K562 (cell line): ENCODE results near the gene TNK2. TPM values are rescaled to one million over a fixed set of nuclear protein-coding genes. Genes with fewer than 3 reads are reported as not detected.

Experiments used
- ATAC-seq: fragments of 200-7000 bp; cut with Tn5 transposase; 3 replicates; pipeline ENCODE4 v1.9.1; 2020; ENCODE audit warnings: moderate library complexity
- BruUV-seq: library from RNA; stranded (reverse); fragments of 400-500 nt; replicated peaks from 2 replicates; lab custom pipeline; 2021; lab: Mats Ljungman, UMichigan
- CTCF ChIA-PET: fragments of 300-600 bp; formaldehyde crosslinking; extraction: SDS; loops from one replicate; lab custom pipeline; 2021; ENCODE audit warnings: low intra/inter-chr PET ratio; lab: Yijun Ruan, JAX
- POLR2A ChIA-PET: fragments of 300-600, 350-650 bp; sonication (Branson Sonifier 250); formaldehyde crosslinking; extraction: SDS; loops from one replicate; lab custom pipeline; 2021; ENCODE audit warnings: antibody characterized with exemption, inconsistent platforms; lab: Yijun Ruan, JAX
- DNase-seq, 4 experiments: peaks; one replicate each; pipeline versions ENCODE4 v3.0.0 to v3.0.0-alpha.2; 2011 to 2018; ENCODE audit warnings: low spot score in 3 of 4, mixed read lengths in 3 of 4; ENCODE audit errors: extremely low read depth in 1 of 4
- FAIRE-seq: peaks from 2 replicates; lab custom pipeline; 2011; peaks lifted over from hg19 to GRCh38; lab: Jason Lieb, UNC
- H2AFZ ChIP-seq: 2 replicates; pipeline ENCODE4 v1.6.0; 2011; ENCODE audit warnings: low read depth, low read length, control low read depth, inconsistent platforms
- H3K27ac ChIP-seq: fragments of 200-600 bp; 3 replicates; pipeline ENCODE4 v1.8.0; 2011; ENCODE audit warnings: low read depth, mild to moderate bottlenecking, control low read depth, inconsistent platforms, low read length, moderate library complexity, mixed read lengths; ENCODE audit errors: extremely low read depth
- H3K27me3 ChIP-seq, 2 experiments: fragments of 300-600 bp in 1 of 2; 2 replicates in 1 of 2; 3 replicates in 1 of 2; pipeline versions ENCODE4 v1.6.0 to v1.8.0; 2011; ENCODE audit warnings: inconsistent platforms in 2 of 2, low read length in 2 of 2, mild to moderate bottlenecking in 1 of 2, mixed read lengths in 1 of 2, moderate library complexity in 1 of 2; ENCODE audit not compliant: control insufficient read depth in 2 of 2, insufficient read depth in 2 of 2
- H3K36me3 ChIP-seq: fragments of 300-600 bp; 3 replicates; pipeline ENCODE4 v1.8.0; 2011; ENCODE audit warnings: mild to moderate bottlenecking, low read length, inconsistent platforms; ENCODE audit not compliant: control insufficient read depth, insufficient read depth
- H3K4me1 ChIP-seq, 2 experiments: fragments of 200-600 bp in 1 of 2; replicated peaks in 1 of 2; 2 replicates in 1 of 2; 3 replicates in 1 of 2; pipeline versions ENCODE4 v1.5.1 to v1.8.0; 2011; ENCODE audit warnings: inconsistent platforms in 2 of 2, low read length in 2 of 2, mild to moderate bottlenecking in 1 of 2, mixed read lengths in 1 of 2, moderate library complexity in 1 of 2; ENCODE audit not compliant: control insufficient read depth in 2 of 2, insufficient read depth in 2 of 2
- H3K4me2 ChIP-seq: 2 replicates; pipeline ENCODE4 v1.6.1; 2011; ENCODE audit warnings: low read length, control low read depth, inconsistent platforms, mixed read lengths; ENCODE audit not compliant: insufficient read depth
- H3K4me3 ChIP-seq: fragments of 200-600 bp; sonication (generic), shearing (Covaris generic); 2 replicates; pipeline ENCODE4 v1.5.1; 2016; ENCODE audit warnings: control low read depth, inconsistent platforms
- H3K79me2 ChIP-seq: fragments of 200-600 bp; 3 replicates; pipeline ENCODE4 v1.8.0; 2011; ENCODE audit warnings: low read length, inconsistent platforms; ENCODE audit not compliant: control insufficient read depth, insufficient read depth
- H3K9ac ChIP-seq, 2 experiments: 2 replicates each; pipeline versions ENCODE4 v1.6.0 to v1.6.1; 2011; ENCODE audit warnings: low read depth in 2 of 2, low read length in 2 of 2, control low read depth in 1 of 2, inconsistent platforms in 1 of 2, mild to moderate bottlenecking in 1 of 2, mixed read lengths in 1 of 2; ENCODE audit not compliant: insufficient read depth in 1 of 2
- H3K9me1 ChIP-seq: one replicate; pipeline ENCODE4 v1.6.0; 2011; ENCODE audit warnings: inconsistent platforms, mild to moderate bottlenecking, low read length, moderate library complexity; ENCODE audit not compliant: control insufficient read depth, insufficient read depth
- H3K9me3 ChIP-seq: replicated peaks from 2 replicates; pipeline ENCODE4 v1.5.1; 2011; ENCODE audit warnings: low read depth, low read length, inconsistent platforms; ENCODE audit not compliant: control insufficient read depth, insufficient read depth
- H4K20me1 ChIP-seq: replicated peaks from 2 replicates; pipeline ENCODE4 v1.6.1; 2011; ENCODE audit warnings: low read length, inconsistent platforms, mixed read lengths; ENCODE audit not compliant: control insufficient read depth, insufficient read depth
- ADNP ChIP-seq: fragments of 200-800 bp; sonication (Bioruptor generic); IDR thresholded peaks from 2 replicates; pipeline ENCODE4 v1.6.1; 2016; ENCODE audit warnings: missing genetic modification characterization, missing compliant biosample characterization
- BCOR ChIP-seq: fragments of 450-650 bp; IDR thresholded peaks from 2 replicates; pipeline ENCODE4 v1.6.1; 2016
- BRD9 ChIP-seq: fragments of 450-650 bp; IDR thresholded peaks from 2 replicates; pipeline ENCODE4 v1.6.1; 2018; ENCODE audit warnings: low read depth; ENCODE audit not compliant: partially characterized antibody
- CBX1 ChIP-seq: sonication (generic); IDR thresholded peaks from 2 replicates; pipeline ENCODE4 v1.6.1; 2016; ENCODE audit warnings: antibody characterized with exemption, low read depth, mild to moderate bottlenecking
- HNRNPH1 ChIP-seq: fragments of 200-400 bp; formaldehyde crosslinking; optimal IDR thresholded peaks from 2 replicates; pipeline ENCODE3; 2017; ENCODE audit warnings: low read depth, mild to moderate bottlenecking, low read length, moderate library complexity
- MAFK ChIP-seq: IDR thresholded peaks from 2 replicates; pipeline ENCODE4 v1.6.1; 2011; ENCODE audit warnings: low read length, improper control_type of control experiment
- NBN ChIP-seq: fragments of 450-650 bp; IDR thresholded peaks from 2 replicates; pipeline ENCODE4 v1.6.1; 2016; ENCODE audit warnings: low read depth, mild to moderate bottlenecking
- NFE2 ChIP-seq: IDR thresholded peaks from 2 replicates; pipeline ENCODE4 v1.6.1; 2014; ENCODE audit warnings: antibody characterized with exemption, low read depth
- NR3C1 ChIP-seq: sonication (generic); formaldehyde crosslinking; IDR thresholded peaks from 2 replicates; pipeline ENCODE4 v1.8.1; 2022; ENCODE audit warnings: missing genetic modification reagents
- POLR3A ChIP-seq: IDR thresholded peaks from 2 replicates; pipeline ENCODE4 v1.6.1; 2011; ENCODE audit warnings: borderline replicate concordance, mild to moderate bottlenecking, moderate library complexity; ENCODE audit not compliant: insufficient read length, insufficient read depth; ENCODE audit errors: extremely low read depth
- SMAD4 ChIP-seq: fragments of 250-450 bp; sonication (Bioruptor Pico); conservative IDR thresholded peaks from 2 replicates; pipeline ENCODE4 v1.8.0; 2021; ENCODE audit warnings: inconsistent platforms, mild to moderate bottlenecking, moderate library complexity
- ZBED1 ChIP-seq: IDR thresholded peaks from 2 replicates; pipeline ENCODE4 v1.6.1; 2014
- ZC3H4 ChIP-seq: sonication (generic); formaldehyde crosslinking; IDR thresholded peaks from 2 replicates; pipeline ENCODE4 v1.9.0; 2021; ENCODE audit warnings: missing genetic modification reagents, borderline replicate concordance
- ZNF253 ChIP-seq: fragments of 250-450 bp; sonication (Bioruptor Pico); conservative IDR thresholded peaks from 2 replicates; pipeline ENCODE4 v1.6.1; 2021; ENCODE audit warnings: mild to moderate bottlenecking
- WGBS: fragments of 100-300 bp; shearing (Covaris generic); methylation state at CpG from one replicate; pipeline ENCODE4 v1.1.6; 2016; ENCODE audit warnings: low coverage, mixed read lengths; ENCODE audit not compliant: insufficient coverage; ENCODE audit errors: missing lambda C conversion rate; 5-methylcytosine and 5-hydroxymethylcytosine counted together
- in situ Hi-C: fragments of 300-500 bp; cut with MboI; formaldehyde crosslinking; loops from 4 replicates; pipeline ENCODE4 v1.15.0; 2018; ENCODE audit warnings: inconsistent platforms, mixed read lengths
- intact Hi-C: fragments of 100-400 bp; cut with micrococcal nuclease; formaldehyde crosslinking; loops from 2 replicates; pipeline ENCODE4 v1.14.2; 2022
- polyA plus RNA-seq, 8 experiments: library from polyadenylated mRNA; depleted of rRNA in 4 of 8; stranded (reverse) in 5 of 8; unstranded in 3 of 8; fragments of >200 nt; fragmentation: Nextera tagmentation in 2 of 8; fragmentation: Illumina TruSeq in 1 of 8; extraction: Ambion mirVana in 2 of 8; extraction: Trizol in 1 of 8; gene quantifications; 2 replicates each; pipeline versions ENCODE4 v1.2.1 to v1.2.3, GENCODE V29; 2011 to 2014; ENCODE audit warnings: inconsistent platforms in 1 of 8, missing spikeins in 1 of 8
- total RNA-seq, 7 experiments: library from RNA; depleted of rRNA in 6 of 7; stranded (reverse); fragments of >200 nt in 6 of 7; fragmentation: Illumina TruSeq in 2 of 7; extraction: Trizol in 2 of 7; gene quantifications; 2 replicates each; pipeline versions ENCODE4 v1.2.1 to v1.2.3, GENCODE V29; 2011 to 2021; ENCODE audit warnings: low replicate concordance in 1 of 7
- TF ChIP-seq, protein P1 (sequence below): fragments of 250-450 bp; sonication (Bioruptor Pico); IDR thresholded peaks from 2 replicates; pipeline ENCODE4 v1.5.0; 2021
- TF ChIP-seq, protein P2 (sequence below): fragments of 450-650 bp; IDR thresholded peaks from 2 replicates; pipeline ENCODE4 v1.6.1; 2016; ENCODE audit warnings: borderline replicate concordance
- TF ChIP-seq, protein P3 (sequence below): fragments of 200-800 bp; sonication (Bioruptor generic); IDR thresholded peaks from 2 replicates; pipeline ENCODE4 v1.6.1; 2017; ENCODE audit warnings: missing genetic modification characterization, missing compliant biosample characterization

Gene TNK2
- total and polyA plus RNA-seq, 9 of the 15 experiments (the other 6 are each of a cell fraction or from before 2014, with no cell fraction given) = 0.03 to 33.8 (median 6.5) TPM

DNA sequence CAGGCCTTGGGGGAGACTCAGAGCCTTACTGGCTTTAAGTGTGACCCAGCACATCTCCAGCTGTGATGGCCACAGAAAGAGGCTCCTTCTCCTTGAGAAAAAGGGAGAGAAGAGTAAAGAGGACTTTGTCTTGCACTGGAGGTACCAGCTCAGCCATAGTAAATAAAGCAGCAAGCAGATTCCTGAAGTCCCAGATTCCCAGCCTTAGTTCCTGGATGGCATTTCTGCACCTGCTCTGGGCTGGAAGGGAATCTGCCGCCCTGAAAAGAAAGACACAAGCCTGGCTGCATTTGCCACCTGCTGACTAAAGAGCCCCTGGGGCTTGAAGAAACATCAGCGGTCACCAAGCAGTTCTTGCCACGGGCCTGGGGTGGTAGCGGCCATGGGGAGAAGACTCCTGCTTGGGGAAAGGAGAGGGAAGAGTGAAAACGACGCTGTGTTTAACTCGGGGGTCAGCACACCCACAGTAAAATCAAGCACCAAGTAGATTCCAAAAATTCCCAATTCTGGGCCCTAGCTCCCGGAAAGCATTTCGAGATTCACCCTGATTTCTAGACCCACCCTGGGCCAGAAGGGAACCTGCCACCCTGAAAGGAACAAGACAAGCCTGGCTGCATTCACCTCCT lies 24.2 kb upstream of the TNK2 start (continued):
- TF ChIP-seq BCOR = no peak
- no peak for TF ChIP-seq ZC3H4
- TF ChIP-seq, protein P1, sequence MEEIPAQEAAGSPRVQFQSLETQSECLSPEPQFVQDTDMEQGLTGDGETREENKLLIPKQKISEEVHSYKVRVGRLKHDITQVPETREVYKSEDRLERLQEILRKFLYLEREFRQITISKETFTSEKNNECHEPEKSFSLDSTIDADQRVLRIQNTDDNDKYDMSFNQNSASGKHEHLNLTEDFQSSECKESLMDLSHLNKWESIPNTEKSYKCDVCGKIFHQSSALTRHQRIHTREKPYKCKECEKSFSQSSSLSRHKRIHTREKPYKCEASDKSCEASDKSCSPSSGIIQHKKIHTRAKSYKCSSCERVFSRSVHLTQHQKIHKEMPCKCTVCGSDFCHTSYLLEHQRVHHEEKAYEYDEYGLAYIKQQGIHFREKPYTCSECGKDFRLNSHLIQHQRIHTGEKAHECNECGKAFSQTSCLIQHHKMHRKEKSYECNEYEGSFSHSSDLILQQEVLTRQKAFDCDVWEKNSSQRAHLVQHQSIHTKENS (CRISPR knock-in tag) = no peak
- TF ChIP-seq HNRNPH1 = no peak
- TF ChIP-seq ADNP (tag) = no peak
- TF ChIP-seq POLR3A = no peak

DNA sequence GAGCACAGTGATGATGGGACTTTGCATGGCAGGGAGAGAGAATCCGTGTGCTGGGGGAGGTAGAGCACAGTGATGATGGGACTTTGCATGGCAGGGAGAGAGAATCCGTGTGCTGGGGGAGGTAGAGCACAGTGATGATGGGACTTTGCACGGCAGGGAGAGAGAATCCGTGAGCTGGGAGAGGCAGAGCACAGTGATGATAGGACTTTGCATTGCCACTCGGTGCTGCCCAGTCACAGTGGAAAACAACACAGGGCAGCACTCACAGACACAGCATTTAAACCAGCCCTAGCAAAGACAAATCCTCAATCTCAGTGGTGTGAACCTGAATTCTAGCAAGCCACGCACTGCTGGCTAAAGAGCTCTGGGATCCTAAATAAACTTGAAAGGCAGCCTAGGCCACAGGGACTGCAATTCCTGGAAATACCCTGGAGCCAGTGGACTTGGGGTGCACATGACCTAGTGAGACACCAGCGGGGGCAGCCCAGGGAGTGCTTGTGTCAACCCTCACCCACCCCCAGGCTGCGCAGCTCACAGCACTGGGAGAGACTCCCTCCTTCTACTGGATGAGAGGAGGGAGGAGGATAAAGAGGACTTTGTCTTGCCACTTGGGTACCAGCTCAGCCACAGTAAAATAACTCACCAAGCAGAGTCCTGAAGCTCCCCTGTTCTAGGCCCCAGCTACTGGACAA lies 23.4 kb upstream of the TNK2 start:
- no peaks in the 10 kb centered on the region; a peak in 1 of 5 replicates for H3K27me3 ChIP-seq
- 17% methylated on average over 8 of the region's 8 CpGs for WGBS
- no peak overlapping the region for H3K9ac ChIP-seq
- in situ Hi-C loops (no loop called here), intact Hi-C loops (no loop called here)
- H3K9me3 ChIP-seq = no peaks in the 10 kb centered on the region
- no peak overlapping the region for H3K4me3 ChIP-seq
- POLR2A ChIA-PET = interaction anchor here (1.3 to 1.5 kb wide), 3 partner anchors 10 to 13 kb away, joined by 3 to 6 read pairs (median 4); no protein-coding TSS in a partner anchor
- H2AFZ ChIP-seq = no peak overlapping the region
- ATAC-seq (peak; percentile 29; the same call in 2 of the 3 replicates), FAIRE-seq (no peak), DNase-seq (no peak)
- no peaks in the 10 kb centered on the region for H3K9me1 ChIP-seq
- H3K27ac ChIP-seq = no peak overlapping the region
- no peaks in the 10 kb centered on the region for H4K20me1 ChIP-seq
- H3K4me2 ChIP-seq = no peak overlapping the region
- CTCF ChIA-PET = no interaction called here
- H3K36me3 ChIP-seq = no peaks in the 10 kb centered on the region
- H3K79me2 ChIP-seq = no peaks in the 10 kb centered on the region
- H3K4me1 ChIP-seq = no peaks in the 10 kb centered on the region; a peak in 1 of 5 replicates
- BruUV-seq = no TSS peak
- no peak for TF ChIP-seq ZBED1
- TF ChIP-seq NBN = no peak
- TF ChIP-seq CBX1 = no peak
- no peak for TF ChIP-seq NFE2
- TF ChIP-seq, protein P2, sequence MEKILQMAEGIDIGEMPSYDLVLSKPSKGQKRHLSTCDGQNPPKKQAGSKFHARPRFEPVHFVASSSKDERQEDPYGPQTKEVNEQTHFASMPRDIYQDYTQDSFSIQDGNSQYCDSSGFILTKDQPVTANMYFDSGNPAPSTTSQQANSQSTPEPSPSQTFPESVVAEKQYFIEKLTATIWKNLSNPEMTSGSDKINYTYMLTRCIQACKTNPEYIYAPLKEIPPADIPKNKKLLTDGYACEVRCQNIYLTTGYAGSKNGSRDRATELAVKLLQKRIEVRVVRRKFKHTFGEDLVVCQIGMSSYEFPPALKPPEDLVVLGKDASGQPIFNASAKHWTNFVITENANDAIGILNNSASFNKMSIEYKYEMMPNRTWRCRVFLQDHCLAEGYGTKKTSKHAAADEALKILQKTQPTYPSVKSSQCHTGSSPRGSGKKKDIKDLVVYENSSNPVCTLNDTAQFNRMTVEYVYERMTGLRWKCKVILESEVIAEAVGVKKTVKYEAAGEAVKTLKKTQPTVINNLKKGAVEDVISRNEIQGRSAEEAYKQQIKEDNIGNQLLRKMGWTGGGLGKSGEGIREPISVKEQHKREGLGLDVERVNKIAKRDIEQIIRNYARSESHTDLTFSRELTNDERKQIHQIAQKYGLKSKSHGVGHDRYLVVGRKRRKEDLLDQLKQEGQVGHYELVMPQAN = no peak
- TF ChIP-seq MAFK = no peak
- TF ChIP-seq, protein P3, sequence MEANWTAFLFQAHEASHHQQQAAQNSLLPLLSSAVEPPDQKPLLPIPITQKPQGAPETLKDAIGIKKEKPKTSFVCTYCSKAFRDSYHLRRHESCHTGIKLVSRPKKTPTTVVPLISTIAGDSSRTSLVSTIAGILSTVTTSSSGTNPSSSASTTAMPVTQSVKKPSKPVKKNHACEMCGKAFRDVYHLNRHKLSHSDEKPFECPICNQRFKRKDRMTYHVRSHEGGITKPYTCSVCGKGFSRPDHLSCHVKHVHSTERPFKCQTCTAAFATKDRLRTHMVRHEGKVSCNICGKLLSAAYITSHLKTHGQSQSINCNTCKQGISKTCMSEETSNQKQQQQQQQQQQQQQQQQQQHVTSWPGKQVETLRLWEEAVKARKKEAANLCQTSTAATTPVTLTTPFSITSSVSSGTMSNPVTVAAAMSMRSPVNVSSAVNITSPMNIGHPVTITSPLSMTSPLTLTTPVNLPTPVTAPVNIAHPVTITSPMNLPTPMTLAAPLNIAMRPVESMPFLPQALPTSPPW (CRISPR knock-in tag) = no peak
- TF ChIP-seq BRD9 = no peak
- TF ChIP-seq SMAD4 (CRISPR knock-in tag) = no peak
- no peak for TF ChIP-seq ZNF253 (CRISPR knock-in tag)
- no peak for TF ChIP-seq NR3C1
